Body of pancreas (tissue), 4 donors: ENCODE results near the gene ERC1.

Experiments
- CTCF ChIP-seq, 7 experiments: fragments of 450-650 bp in 4 of 7; fragments of 200-600 bp in 3 of 7; sonication (generic) in 3 of 7; IDR thresholded peaks; one replicate each; pipeline ENCODE4 v1.5.1; 2016 to 2019; ENCODE audit warnings: antibody characterized with exemption in 7 of 7
- POLR2A ChIP-seq, 3 donors: fragments of 450-650 bp; IDR thresholded peaks; one replicate each; pipeline ENCODE4 v1.6.1; 2016; ENCODE audit warnings: antibody characterized with exemption in 3 of 3, mild to moderate bottlenecking in 2 of 3

GRCh38 chr12:1011091-1011490 lies 20.1 kb downstream of the ERC1 start:
- TF ChIP-seq POLR2A (IDR thresholded peaks at IDR 0.05) (no peak), CTCF (IDR thresholded peaks at IDR 0.05) (no peak)
